GM19023 (cell line): Measurements from ENCODE around the gene CPO.
"Not testable (repeated sequence)": the region's sequence is repeated elsewhere in the genome, so short reads cannot be mapped to it uniquely, and the experiment has no call there.

ENCODE experiments used
- ATAC-seq: cut with Tn5 transposase; IDR thresholded peaks from one replicate; pipeline ENCODE4 v1.9.1; 2021; ENCODE audit warnings: mild to moderate bottlenecking, moderate library complexity; ENCODE audit not compliant: unreplicated experiment

Gene CPO

GRCh38 chr2:206939340-206939739, at the start of gene CPO:
Gene CPO (plus strand): TSS chr2:206939518. CDS start chr2:206939600, 82 bp downstream.
- ATAC-seq = no peak

GRCh38 chr2:206890179-206890578, 49.1 kb upstream of the CPO start:
- ATAC-seq = no peak

- ATAC-seq = no peak
These were observed 48.4 kb upstream of the CPO start for GRCh38 chr2:206890926-206891325.

- no peak for ATAC-seq
These were observed 24.2 kb upstream of the CPO start for GRCh38 chr2:206915121-206915520.

GRCh38 chr2:206918263-206918662, 21.1 kb upstream of the CPO start:
- no peak for ATAC-seq

GRCh38 chr2:206920310-206920709, 19.0 kb upstream of the CPO start:
- no peak for ATAC-seq

- ATAC-seq = no peak
These were observed 18.4 kb upstream of the CPO start for GRCh38 chr2:206920951-206921350.

- no peak for ATAC-seq
These were observed 17.8 kb upstream of the CPO start for GRCh38 chr2:206921529-206921928.

GRCh38 chr2:206935991-206936842, 3.1 kb upstream of the CPO start:
- ATAC-seq = no peak

GRCh38 chr2:206936843-206937230, 2.5 kb upstream of the CPO start:
- ATAC-seq = no peak

- peak; percentile 86 for ATAC-seq
These were observed 1.8 kb upstream of the CPO start for GRCh38 chr2:206937555-206937954.

GRCh38 chr2:206940546-206940945, 1.2 kb downstream of the CPO start:
- ATAC-seq = no peak

- ATAC-seq = no peak
These were observed 3.5 kb downstream of the CPO start for GRCh38 chr2:206942592-206943478.

- ATAC-seq = not testable (repeated sequence)
These were observed 14.1 kb downstream of the CPO start for GRCh38 chr2:206953404-206953803.

GRCh38 chr2:206955253-206955652, 15.9 kb downstream of the CPO start:
- no peak for ATAC-seq

GRCh38 chr2:206958261-206958660, 18.9 kb downstream of the CPO start:
- no peak for ATAC-seq

GRCh38 chr2:206962966-206963365, 23.6 kb downstream of the CPO start:
- ATAC-seq = no peak

GRCh38 chr2:206968134-206969086, 29.1 kb downstream of the CPO start:
- no peak for ATAC-seq

- no peak for ATAC-seq
These were observed 29.9 kb downstream of the CPO start for GRCh38 chr2:206969192-206969591.

GRCh38 chr2:206970589-206971360, 31.5 kb downstream of the CPO start:
- ATAC-seq = no peak
